GM19397 (cell line): ENCODE data around the gene RNF8.
A peak's percentile ranks its signal among the peaks of the same experiment; 100 is the strongest.
"Not testable (repeated sequence)": the region's sequence is repeated elsewhere in the genome, so short reads cannot be mapped to it uniquely, and the experiment has no call there.

Experiments
- ATAC-seq: cut with Tn5 transposase; IDR thresholded peaks from one replicate; pipeline ENCODE4 v1.9.1; 2021; ENCODE audit warnings: mild to moderate bottlenecking, moderate library complexity; ENCODE audit not compliant: unreplicated experiment

The RNF8 gene, protein sequence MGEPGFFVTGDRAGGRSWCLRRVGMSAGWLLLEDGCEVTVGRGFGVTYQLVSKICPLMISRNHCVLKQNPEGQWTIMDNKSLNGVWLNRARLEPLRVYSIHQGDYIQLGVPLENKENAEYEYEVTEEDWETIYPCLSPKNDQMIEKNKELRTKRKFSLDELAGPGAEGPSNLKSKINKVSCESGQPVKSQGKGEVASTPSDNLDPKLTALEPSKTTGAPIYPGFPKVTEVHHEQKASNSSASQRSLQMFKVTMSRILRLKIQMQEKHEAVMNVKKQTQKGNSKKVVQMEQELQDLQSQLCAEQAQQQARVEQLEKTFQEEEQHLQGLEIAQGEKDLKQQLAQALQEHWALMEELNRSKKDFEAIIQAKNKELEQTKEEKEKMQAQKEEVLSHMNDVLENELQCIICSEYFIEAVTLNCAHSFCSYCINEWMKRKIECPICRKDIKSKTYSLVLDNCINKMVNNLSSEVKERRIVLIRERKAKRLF

DNA sequence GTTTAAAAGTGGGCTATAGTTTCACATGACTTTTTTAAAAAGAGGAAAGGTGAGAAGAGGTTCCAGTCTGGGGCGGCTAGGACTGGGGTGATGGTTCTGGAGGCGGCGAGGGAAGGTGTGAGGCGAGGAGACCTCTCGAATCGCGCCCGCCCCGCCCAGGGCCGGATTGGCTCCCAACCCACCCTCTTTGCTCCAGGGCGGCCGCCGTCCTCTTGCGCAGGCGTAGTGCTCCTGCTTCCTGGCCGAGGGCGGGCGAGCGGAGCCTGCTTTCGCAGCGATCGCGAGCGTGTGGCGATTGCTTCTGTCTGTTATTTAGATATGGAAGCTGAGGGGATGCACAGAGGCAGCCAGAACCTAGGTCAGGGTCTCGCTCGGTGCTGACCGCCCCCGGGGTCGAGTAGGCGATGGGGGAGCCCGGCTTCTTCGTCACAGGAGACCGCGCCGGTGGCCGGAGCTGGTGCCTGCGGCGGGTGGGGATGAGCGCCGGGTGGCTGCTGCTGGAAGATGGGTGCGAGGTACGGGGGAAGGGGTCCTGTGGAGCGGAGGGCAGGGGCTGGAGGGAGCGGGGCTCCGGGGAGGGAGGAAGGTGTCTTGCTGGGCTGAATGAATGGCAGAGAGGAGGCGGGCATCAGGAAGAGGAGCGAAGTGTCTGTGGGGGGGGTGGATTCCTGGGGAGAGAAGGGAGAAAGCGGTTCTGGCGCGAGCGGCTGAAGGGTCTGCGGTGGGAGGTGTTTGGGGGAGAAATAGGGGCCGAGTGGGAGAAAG is at the start of gene RNF8:
Gene RNF8 (plus strand): TSS at position 223 of the 765 bp plus-strand sequence. CDS start 182 bp downstream, at position 405.
- ATAC-seq = peak; percentile 89

- ATAC-seq = no peak
These were observed 49.0 kb upstream of the RNF8 start for GRCh38 chr6:37304766-37305165.

GRCh38 chr6:37305841-37306425 is 47.9 kb upstream of the RNF8 start:
- ATAC-seq = no peak

GRCh38 chr6:37306624-37307222 is 47.1 kb upstream of the RNF8 start:
- no peak for ATAC-seq

- ATAC-seq = not testable (repeated sequence)
These were observed 46.3 kb upstream of the RNF8 start for GRCh38 chr6:37307484-37307883.

- no peak for ATAC-seq
These were observed 45.5 kb upstream of the RNF8 start for GRCh38 chr6:37308069-37308815.

- ATAC-seq = no peak
These were observed 44.7 kb upstream of the RNF8 start for GRCh38 chr6:37309046-37309445.

DNA sequence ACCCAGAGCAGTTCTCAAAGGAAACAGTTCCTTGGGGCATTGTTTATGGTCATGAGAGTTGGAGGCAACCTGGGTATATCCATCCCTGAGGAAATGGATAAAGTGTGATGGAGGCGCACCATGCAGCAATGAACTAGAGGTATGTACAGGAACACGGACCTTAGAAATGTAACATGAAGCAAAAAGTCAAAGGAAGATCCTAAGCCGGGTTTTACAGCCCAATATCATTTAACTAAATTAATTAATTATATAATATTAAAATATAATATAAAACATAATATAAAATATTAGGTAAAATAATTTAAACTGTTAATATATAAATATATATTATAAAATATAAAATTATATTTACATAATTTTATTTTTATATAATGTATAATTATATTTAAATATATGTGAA is 44.1 kb upstream of the RNF8 start:
- no peak for ATAC-seq

- ATAC-seq = no peak
These were observed 42.8 kb upstream of the RNF8 start for GRCh38 chr6:37310966-37311365.

DNA sequence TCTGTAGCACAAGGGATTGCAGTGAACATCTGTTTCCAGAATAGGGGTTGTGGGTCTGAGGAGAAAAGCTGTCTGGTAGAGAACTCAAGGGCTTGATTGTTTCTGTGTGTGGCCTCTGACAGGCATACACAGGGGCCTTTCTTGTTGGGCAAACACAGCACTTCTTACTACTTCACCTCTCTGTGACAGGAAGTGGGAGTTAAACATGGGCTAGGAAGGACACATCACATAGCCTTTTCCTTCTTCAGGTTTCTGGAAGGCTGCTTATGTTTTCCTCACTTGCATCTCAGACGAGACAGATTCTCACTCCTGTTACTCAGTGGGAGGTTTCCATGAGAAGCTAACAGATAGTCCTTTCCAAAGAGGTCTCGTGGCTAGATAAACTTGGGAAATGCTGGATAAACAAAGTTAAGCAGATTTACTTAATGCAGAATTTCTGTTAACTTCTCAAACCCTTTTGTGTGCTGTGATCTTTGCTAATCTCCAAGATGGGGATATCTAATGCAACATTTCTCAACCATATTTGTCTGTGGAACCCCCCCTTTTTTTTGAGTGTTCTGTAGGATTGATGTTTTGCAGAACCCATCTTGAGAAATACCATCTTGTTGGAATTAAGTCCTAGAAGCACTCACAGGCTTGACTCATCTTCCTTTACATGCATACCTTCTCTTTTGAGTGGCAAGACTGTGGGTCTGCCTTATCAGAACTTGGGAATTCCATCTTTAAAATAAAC is 41.9 kb upstream of the RNF8 start:
- ATAC-seq = no peak

DNA sequence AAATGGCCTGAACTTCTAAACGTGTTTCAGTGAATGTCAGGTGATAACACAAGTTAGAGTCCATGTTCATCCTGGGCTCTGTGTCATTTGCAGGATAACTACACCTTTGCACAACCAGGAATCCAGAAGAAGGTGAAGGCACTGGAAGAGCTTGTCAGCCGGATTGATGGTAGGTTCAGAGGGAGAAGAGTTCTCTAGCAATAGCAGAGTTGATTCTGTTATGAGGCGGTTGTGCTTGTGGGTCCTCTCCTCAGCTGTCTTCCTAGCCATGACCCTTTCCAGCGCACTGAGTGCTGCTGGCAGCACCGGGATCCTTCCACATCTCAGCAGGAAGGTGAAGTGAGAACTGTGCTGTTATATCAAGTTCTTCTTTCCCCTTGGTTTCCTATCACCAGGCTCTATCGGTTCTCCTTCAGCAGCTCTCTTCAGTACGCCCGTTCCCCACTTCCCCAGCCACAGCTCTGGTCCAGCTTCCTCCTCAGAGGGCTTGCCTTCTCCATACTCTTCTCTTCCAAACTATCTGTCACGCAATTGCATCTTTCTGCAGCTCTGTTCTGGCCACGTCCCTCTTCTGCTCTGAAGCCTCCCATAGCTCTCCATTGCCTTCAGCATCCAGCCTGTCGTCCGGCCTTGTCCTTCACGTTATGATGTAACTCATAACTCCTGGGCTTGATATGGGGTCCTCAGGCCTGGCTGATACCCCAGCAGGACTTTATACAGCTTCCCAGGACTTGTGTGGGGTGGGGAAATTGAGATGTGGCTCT is 39.9 kb upstream of the RNF8 start:
- ATAC-seq = no peak

DNA sequence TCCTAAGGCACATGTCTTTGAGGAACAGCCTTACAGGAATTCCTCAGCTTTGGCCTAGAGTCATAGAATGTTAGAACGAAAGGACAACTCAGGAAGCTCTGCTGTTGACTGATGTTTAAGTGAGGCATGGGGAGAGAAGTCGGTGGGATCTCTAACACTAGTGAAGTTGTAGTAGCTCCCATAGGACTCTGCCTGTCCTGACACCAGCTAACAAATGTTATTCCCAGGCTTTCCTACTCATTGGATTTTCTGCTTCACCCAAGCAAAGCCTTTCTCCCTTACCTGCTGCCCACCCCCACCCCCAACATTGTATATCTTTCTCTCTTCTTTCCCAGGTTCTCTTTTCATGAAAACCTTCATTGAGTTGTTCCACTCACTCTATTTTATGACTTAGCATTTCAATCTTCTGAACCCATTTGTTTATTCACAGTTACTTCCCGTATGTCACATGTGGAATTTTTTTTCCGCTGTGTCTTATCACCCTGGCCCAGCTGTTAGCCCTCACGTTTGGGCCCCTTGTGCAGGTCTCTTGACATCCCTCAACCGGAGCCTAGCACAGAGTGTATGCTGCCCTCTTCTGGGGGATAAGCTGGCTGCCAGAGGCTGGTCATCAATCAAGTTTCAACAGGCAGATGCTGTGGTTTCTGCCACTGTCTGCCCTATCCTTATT is 39.2 kb upstream of the RNF8 start:
- ATAC-seq = no peak

GRCh38 chr6:37315157-37315515 is 38.6 kb upstream of the RNF8 start:
- ATAC-seq = no peak

GRCh38 chr6:37316071-37316470 is 37.7 kb upstream of the RNF8 start:
- ATAC-seq = no peak

GRCh38 chr6:37317312-37318038 is 36.3 kb upstream of the RNF8 start:
- ATAC-seq = no peak

- ATAC-seq = no peak
These were observed 34.6 kb upstream of the RNF8 start for GRCh38 chr6:37319156-37319555.

DNA sequence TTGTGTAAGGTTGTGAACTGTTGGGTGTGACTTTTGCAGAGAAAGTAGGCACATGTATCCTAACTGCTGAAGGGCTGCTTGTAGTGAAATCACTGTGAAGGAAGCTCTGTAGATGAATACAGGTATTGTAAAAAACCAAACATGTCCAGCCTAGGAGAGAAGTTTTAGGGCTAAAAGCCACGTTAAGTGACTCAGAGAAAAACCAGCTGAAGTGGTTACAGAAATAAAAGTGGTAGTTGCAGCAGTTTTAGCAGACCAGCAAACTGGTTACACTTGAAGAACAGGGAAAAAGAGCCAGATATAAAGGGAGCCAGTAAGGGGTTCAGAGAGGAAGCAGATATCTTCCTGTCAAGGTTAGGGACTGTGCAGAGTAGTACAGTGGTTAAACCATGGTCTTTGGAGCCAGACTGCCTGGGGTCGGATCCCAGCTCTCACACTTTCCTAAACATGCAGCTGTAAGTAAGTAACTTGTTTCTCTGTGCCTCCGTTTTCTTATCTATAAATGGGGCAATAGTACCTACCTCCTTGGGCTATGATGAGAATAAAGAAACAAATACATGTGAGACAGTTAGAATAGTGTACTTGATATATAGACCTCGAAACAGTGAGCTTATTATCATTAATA is 33.8 kb upstream of the RNF8 start:
- ATAC-seq = no peak

- ATAC-seq = no peak
These were observed 33.1 kb upstream of the RNF8 start for GRCh38 chr6:37320646-37321045.
